ENCODE measurements around the gene PRR12.

PRR12 gene

DNA sequence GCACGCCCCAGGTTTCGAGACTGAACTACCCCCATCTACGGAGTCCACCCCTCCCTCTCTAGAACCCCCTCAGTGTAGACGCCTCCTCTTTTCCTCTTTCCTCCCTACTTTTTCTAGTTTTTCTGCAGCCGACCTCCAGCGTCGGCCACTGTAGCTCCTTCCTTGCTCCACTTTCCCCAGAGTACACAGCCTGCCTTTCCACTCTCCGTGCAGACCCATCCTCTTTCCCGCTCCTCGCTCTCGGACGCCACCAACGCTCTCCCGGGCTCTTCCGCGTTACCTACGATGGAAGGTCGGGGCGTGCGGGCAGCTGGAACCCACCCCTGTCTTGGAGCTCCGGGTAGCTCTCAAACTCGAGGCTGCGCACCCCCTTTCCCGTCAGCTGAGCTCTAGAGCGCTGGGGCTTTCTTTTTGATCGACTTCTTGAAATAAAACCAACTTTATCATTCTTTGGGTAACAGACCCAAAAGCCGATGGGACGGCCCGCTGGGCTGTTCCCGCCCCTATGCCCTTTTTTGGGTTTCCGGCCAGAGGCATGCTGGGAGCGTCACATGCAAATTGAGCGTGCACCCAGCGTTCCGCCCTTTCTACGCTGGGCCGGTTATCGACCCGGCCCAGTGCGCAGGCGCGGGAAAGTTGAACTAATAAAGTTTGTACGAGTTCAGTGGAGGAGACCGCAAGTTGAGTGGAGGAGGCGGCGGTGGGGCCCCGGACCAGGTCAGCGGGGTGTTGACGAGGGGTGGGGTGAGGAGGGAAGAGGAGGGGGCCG, 74.6 kb downstream of the PRR12 start, which contains the start of the genes BCL2L12 and IRF3:
Gene BCL2L12, plus strand, starts transcription at position 583 of the 769 bp plus-strand sequence. CDS start 760 bp downstream, outside the sequence.
Gene IRF3, minus strand, starts transcription at position 507 of the 769 bp plus-strand sequence. CDS start 1,019 bp downstream, outside the sequence.
- peak; percentile 98 for DNase-seq (ENCODE audit: low read depth)

- DNase-seq (ENCODE audit: low read depth), result no peak
Observed at GRCh38 chr19:49666120-49666444, 75.1 kb downstream of the PRR12 start.

DNA sequence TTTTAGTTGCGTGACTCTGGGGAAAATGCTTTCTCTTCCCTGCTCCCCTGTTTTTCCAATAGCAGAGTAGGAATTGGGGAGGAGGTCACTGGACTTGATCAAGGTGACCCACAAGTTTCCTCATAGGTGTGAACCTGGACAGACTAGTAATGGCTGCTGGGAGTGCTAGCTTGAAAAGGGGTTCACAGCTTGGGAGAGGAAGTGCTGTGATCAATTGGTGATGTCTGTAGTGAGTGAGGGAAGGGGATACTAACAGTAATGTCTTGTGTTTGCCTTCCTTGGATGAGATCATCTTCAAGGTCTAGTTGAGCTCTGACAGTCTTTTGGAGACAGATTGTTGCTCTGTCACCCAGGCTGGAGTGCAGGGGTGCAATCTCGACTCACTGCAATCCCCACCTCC, 76.5 kb downstream of the PRR12 start:
- DNase-seq (ENCODE audit: low read depth), result no peak

GRCh38 chr19:49669516-49669915, 78.5 kb downstream of the PRR12 start:
- DNase-seq (ENCODE audit: low read depth), result no peak

DNA sequence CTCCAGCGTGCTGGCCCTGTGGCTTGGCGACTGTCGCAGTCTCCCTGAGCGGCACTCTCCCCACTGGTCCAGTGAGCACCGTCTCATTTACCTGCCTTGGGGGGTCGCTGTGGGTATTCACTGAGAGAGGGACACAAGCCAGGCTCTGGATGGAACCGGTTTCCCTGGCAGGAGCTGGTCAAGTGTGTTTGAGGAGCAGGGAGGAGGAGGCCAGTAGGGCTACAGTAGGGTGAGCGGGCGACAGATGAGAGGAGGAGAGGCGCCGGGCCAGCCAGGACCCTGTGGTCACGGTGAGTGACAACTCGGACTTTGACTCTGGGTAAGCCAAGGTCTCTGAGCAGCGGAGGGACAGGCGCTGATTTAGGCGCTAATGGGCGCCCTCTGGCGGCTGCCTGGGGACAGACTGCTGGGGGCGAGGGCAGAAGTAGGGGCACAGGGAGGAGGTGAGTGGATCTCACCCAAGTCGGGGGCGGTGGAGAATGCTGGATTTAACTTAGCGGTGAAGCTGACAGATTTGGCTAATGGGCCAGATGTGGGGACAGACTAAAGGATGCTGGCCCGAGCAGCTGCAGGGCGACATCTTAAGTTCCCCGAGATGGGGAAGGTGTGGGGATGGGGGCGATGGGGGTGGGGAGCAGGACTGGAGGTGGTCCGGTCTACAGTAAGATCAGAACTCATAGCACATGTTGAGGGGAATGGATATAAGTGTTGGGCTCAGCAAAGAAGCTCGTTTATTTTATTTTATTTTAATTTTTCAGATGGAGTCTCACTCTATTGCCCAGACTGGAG, 81.3 kb downstream of the PRR12 start:
- peak; percentile 67 for DNase-seq (ENCODE audit: low read depth)

Measured in stimulated activated CD4-positive, alpha-beta T cell treated with anti-CD3 and anti-CD28 coated beads, Interleukin-2, amount 100 ng/mL, for 4 hours (primary cell).